Effector memory CD4-positive, alpha-beta T cell (primary cell): ENCODE measurements around the gene DLGAP4.
A peak's percentile ranks its signal among the peaks of the same experiment; 100 is the strongest.

Experiments
- DNase-seq, 3 donors: peaks; one replicate each; pipeline ENCODE4 v3.0.0-alpha.2; 2020
- H3K27ac ChIP-seq: 2 replicates; pipeline ENCODE4 v1.7.0; 2013; ENCODE audit warnings: mild to moderate bottlenecking, low read length, moderate library complexity; ENCODE audit not compliant: insufficient read depth, poor library complexity, severe bottlenecking
- H3K27me3 ChIP-seq: replicated peaks from 2 replicates; pipeline ENCODE4 v1.7.0; 2013; ENCODE audit warnings: mild to moderate bottlenecking, low read length; ENCODE audit not compliant: insufficient read depth, control insufficient read depth, poor library complexity, severe bottlenecking
- H3K36me3 ChIP-seq: 2 replicates; pipeline ENCODE4 v1.7.0; 2013; ENCODE audit warnings: mild to moderate bottlenecking, low read length, moderate library complexity; ENCODE audit not compliant: control insufficient read depth, insufficient read depth
- H3K4me1 ChIP-seq: 2 replicates; pipeline ENCODE4 v1.7.0; 2013; ENCODE audit warnings: low read length, mild to moderate bottlenecking; ENCODE audit not compliant: control insufficient read depth, insufficient read depth, poor library complexity, severe bottlenecking
- H3K4me3 ChIP-seq: 2 replicates; pipeline ENCODE4 v1.7.0; 2013; ENCODE audit warnings: low read length, low read depth, mild to moderate bottlenecking; ENCODE audit not compliant: insufficient read depth, poor library complexity, severe bottlenecking
- H3K9me3 ChIP-seq: 2 replicates; pipeline ENCODE4 v1.7.0; 2013; ENCODE audit warnings: mild to moderate bottlenecking, low read length, moderate library complexity; ENCODE audit not compliant: control insufficient read depth

The DLGAP4 gene

DNA sequence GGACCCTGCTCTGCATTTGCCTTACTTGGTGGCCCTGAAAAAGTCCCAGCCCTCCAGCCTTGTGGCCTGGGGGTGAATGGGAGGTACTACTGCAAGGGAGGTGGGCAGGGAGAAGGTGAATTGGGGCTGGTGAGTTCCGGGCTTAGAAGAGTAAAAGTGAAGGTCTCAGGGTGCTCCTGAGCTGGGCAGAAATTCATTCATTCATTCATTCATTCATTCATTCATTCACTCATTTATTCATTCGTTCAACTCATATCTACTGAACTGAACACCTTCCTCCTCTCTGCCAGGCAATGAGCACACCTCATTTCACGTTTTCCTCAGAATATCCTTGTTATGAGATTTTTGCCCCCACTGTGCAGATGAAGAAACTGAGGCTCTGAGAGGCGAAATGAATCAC lies 6.7 kb upstream of the DLGAP4 start:
- no peaks in the 10 kb centered on the region for H3K4me1 ChIP-seq
- no peaks in the 10 kb centered on the region for H3K36me3 ChIP-seq
- H3K27me3 ChIP-seq: peaks cover 8% of the 10 kb centered on the region
- DNase-seq: no peak
- no peaks in the 10 kb centered on the region for H3K9me3 ChIP-seq
- H3K4me3 ChIP-seq: no peak overlapping the region
- H3K27ac ChIP-seq: no peak overlapping the region

DNA sequence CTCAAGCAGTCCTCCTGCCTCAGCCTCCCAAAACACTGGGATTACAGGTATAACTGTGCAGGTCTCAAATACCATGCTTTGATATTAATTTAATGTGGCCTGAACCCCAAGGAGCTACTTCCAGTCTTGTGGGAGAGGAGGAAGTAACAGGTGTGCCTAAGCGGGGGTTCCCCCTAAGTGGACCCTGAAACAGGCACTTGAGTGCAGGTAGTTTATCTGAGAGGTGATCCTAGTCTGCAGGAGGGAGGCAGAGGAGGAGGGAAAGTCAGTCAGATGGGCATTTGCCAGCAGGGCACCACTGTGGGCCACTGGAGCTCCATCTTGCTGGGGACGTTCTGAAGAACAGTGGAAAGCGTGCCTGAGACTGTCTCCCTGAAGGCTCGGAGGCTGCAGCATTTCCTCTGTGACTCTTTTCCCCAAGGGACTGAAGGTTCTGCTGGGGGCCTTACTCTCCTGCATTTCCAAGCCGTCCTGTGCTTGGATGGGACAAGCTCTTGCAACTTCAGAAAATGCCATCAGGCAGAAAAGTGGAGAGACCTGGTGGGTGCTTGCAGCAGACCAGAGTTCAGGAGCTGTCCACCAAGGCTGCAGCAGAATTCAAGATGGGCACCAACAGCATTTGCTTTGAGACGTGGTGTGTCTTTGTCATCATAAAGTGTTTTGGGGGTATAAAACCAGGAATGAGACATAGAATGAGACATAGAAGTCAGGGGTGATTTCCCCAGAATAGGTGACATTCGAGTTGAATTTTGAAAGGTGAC lies 4.6 kb upstream of the DLGAP4 start:
- Histone ChIP-seq H3K9me3 (no peaks in the 10 kb centered on the region), H3K27ac (no peak overlapping the region), H3K4me1 (peaks cover 2% of the 10 kb centered on the region), H3K36me3 (no peaks in the 10 kb centered on the region), H3K4me3 (no peak overlapping the region), H3K27me3 (peaks cover 23% of the 10 kb centered on the region)
- no peak for DNase-seq

GRCh38 chr20:36303020-36303595 lies 3.0 kb upstream of the DLGAP4 start:
- H3K36me3 ChIP-seq: no peaks in the 10 kb centered on the region

DNA sequence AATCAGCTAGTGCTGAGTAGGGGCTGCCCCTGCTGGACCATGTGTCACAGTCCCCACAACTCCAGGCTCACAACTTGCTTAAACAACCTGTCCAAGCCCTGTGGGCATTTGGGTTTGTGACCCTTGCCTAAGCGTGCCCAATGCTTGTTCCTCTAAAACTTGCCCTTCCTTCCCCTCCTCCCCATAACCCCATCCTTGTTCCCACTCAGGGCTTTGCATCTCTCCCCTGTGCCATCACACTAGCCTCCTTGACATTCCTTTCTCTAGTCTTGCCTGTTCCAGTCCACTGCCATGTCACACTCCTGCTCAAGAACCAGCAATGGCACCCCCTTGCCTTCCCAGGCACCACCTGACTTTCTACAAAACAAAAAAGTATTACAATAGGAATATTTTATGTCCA lies 2.3 kb upstream of the DLGAP4 start:
- no peak overlapping the region for H3K27ac ChIP-seq
- H3K9me3 ChIP-seq: no peaks in the 10 kb centered on the region
- no peaks in the 10 kb centered on the region for H3K36me3 ChIP-seq
- peaks cover 46% of the 10 kb centered on the region for H3K27me3 ChIP-seq
- H3K4me3 ChIP-seq: no peak overlapping the region
- H3K4me1 ChIP-seq: peaks cover 9% of the 10 kb centered on the region
- DNase-seq: no peak

More at GRCh38 chr20:36303020-36303595, 3.0 kb upstream of the DLGAP4 start:
- H3K9me3 ChIP-seq: no peaks in the 10 kb centered on the region
- no peak overlapping the region for H3K27ac ChIP-seq
- H3K4me1 ChIP-seq: peaks cover 9% of the 10 kb centered on the region
- no peak overlapping the region for H3K4me3 ChIP-seq
- no peak for DNase-seq
- peaks cover 39% of the 10 kb centered on the region for H3K27me3 ChIP-seq

- Histone ChIP-seq H3K27ac (no peak overlapping the region), H3K4me1 (peaks cover 9% of the 10 kb centered on the region), H3K27me3 (peaks cover 52% of the 10 kb centered on the region), H3K4me3 (no peak overlapping the region), H3K9me3 (no peaks in the 10 kb centered on the region), H3K36me3 (no peaks in the 10 kb centered on the region)
- DNase-seq: no peak
These were observed 1.2 kb upstream of the DLGAP4 start for GRCh38 chr20:36304786-36305495.

- Histone ChIP-seq H3K4me1 (peaks cover 9% of the 10 kb centered on the region), H3K27me3 (peaks cover 52% of the 10 kb centered on the region), H3K36me3 (no peaks in the 10 kb centered on the region), H3K4me3 (peak overlapping the region; percentile 29), H3K9me3 (no peaks in the 10 kb centered on the region), H3K27ac (no peak overlapping the region)
- DNase-seq: no peak
These were observed 643 bp downstream of the DLGAP4 start for GRCh38 chr20:36306553-36307411.

DNA sequence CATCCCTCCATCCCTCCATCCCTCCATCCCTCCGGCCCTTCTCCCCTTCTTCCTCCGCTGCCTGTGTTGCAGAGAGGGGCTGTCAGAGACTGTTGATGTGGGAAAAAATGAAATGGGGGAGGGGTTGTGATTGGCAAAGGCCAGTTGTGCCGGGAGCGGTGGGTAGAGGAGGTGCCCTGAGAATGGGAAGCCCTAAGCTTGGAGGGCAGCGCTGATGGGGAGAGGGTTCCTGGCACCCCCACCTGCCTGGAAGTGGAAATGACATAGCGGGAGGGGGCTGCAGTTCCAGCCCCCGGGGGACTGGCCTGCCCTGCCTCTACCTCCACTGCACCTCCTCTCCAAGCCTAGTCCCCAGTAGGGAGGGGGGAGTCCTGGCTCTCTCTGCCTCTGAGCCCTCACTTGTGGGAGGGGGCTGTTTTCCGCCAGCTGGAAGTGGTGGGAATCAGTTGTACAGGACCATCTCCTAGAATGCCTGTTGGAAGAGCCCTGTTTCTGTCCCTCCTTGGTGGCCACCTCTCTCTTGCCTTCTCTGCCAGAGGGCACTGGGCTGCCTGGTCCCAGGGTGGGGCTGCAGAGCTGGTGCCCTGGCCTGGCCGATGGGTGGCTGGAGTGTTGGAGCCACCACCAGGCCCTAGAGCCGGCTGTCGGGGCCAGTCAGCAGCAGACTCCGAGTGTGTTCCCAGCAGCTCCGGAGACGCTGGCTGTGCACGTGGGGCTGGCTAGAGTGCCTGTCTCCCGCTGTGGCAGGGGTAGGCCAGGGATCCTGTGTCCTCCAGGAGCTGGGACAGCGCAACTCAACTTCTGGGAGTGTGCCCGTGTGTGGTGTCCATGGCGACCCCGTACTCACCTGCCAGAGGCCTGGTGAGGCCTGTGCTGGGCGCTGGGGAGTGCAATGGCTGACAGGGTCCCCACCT lies 1.5 kb downstream of the DLGAP4 start:
- Histone ChIP-seq H3K9me3 (no peaks in the 10 kb centered on the region), H3K4me1 (peaks cover 9% of the 10 kb centered on the region), H3K36me3 (no peaks in the 10 kb centered on the region), H3K4me3 (no peak overlapping the region), H3K27ac (no peak overlapping the region), H3K27me3 (peaks cover 52% of the 10 kb centered on the region)
- DNase-seq: no peak

DNA sequence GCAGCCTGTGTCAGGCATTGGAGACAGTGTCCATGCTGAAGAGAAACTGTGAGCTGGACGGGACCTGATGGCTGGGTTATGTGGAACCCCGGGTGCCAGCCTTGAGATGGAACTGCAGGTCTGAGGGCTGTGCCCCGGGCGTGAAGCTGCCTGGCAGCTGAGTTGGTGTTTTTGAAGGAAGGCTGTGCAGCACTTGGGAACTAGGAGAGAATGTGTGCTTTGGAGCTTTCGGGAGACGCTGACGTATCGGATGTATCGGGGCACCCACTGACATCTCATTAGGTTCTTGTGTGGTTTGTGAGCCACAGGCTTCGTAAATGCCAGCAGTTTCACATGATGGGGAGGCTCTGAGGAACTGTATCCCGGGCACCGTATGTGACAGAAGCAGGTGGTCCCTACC lies 2.2 kb downstream of the DLGAP4 start:
- no peak for DNase-seq
- Histone ChIP-seq H3K9me3 (no peaks in the 10 kb centered on the region), H3K4me3 (no peak overlapping the region), H3K4me1 (peaks cover 9% of the 10 kb centered on the region), H3K27ac (no peak overlapping the region), H3K36me3 (no peaks in the 10 kb centered on the region), H3K27me3 (peaks cover 48% of the 10 kb centered on the region)

DNA sequence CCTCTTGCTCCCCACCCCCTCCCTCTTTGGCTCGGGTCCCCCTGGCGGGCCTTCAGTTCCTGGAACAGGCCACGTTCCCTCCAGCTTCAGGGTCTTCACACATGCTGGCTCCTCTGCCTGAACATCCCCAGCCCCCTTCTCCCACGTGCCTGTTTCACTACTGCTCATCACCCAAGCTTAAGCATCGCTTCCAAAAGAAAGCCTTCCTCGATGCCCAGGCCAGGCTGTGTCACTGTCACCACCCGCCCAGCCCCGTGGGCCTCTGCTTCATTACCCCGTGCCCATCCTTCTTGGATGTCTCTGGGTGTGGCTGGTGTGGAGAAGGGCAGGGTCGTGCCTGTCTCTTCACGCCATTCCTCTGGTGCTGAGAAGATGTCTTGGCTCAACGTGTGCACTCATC lies 2.8 kb downstream of the DLGAP4 start:
- DNase-seq: no peak
- peaks cover 9% of the 10 kb centered on the region for H3K4me1 ChIP-seq
- no peaks in the 10 kb centered on the region for H3K9me3 ChIP-seq
- H3K4me3 ChIP-seq: no peak overlapping the region
- no peak overlapping the region for H3K27ac ChIP-seq
- H3K27me3 ChIP-seq: peaks cover 46% of the 10 kb centered on the region
- no peaks in the 10 kb centered on the region for H3K36me3 ChIP-seq
